Hypothalamus (tissue), 51 donors: ENCODE data around the gene INTU.

ENCODE experiments used
- DNase-seq, 51 donors: peaks; one replicate each; lab custom pipeline; 2025; lab: John Stamatoyannopoulos, UW

INTU gene

DNA sequence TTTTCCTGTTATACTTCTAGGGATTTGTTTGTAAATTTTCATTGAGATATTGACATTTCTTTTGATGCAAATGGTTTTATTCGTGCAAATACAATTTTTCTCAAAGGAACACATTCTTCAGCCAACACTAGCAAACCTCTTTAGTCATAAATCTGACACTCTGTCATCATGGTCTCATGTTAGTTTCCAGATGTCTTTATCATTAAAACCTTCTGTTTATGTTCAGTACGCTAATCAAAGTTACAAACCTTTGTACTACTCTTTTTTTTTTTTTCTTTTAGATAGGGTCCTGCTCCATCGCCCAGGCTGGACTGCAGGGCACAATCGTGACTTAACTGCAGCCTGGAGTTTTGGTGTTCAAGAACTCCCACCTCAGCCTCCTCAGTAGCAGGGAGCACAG is 104.5 kb downstream of the INTU start:
- no peak for DNase-seq

DNA sequence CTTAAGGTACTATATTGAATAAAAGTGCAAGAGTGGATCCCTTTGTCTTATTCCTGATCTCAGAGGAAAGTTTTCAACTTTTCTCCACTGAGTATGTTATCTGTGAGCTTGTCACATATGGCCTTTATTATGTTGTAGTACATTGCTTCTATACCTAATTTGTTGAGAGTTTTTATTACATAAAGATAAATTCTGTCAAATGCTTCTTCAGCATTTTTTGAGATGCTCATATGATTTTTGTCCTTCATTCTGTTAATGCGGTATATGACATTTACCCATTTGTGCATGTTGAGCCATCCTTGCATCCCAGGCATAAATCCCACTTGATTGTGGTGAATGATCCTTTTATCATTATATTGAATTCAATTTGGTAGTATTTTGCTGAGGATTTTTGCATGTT is 108.5 kb downstream of the INTU start:
- DNase-seq: no peak

- no peak for DNase-seq
These were observed 115.1 kb downstream of the INTU start for GRCh38 chr4:127747883-127748282.

DNA sequence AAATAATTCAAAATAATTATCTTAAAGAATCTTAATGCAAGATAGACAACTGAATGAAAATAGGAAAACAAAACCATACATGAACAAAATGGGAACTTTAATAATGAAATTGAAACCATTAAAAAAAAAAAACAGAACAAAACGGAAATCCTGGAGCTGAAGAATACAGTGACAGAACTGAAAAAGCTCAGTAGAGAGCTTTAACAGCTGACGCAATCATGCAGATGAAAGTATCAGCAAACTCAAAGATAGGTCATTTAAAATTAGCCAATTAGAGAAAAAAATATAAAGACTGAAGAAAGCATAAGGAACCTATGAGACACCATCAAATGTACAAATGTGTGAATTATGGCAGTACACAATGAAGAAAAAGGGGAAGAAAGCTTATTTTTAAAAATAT is 116.2 kb downstream of the INTU start:
- no peak for DNase-seq

DNA sequence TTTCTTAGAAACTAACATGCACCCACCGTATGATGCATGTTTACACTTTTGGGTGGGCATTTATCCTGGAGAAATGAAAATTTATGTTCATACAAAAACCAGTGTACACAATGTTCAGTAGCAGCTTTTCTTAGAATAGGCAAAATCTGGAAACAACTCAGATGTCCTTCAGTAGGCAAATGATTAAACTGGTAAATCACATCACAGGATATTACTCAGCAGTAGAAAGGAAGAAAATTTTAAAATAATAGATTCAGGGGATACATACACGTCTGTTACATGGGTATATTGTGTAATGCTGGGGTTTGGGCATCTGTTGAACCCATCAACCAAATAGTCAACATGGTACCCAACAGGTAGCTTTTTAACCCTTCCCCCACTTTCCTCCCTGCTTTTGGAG is 124.1 kb downstream of the INTU start:
- no peak for DNase-seq

DNA sequence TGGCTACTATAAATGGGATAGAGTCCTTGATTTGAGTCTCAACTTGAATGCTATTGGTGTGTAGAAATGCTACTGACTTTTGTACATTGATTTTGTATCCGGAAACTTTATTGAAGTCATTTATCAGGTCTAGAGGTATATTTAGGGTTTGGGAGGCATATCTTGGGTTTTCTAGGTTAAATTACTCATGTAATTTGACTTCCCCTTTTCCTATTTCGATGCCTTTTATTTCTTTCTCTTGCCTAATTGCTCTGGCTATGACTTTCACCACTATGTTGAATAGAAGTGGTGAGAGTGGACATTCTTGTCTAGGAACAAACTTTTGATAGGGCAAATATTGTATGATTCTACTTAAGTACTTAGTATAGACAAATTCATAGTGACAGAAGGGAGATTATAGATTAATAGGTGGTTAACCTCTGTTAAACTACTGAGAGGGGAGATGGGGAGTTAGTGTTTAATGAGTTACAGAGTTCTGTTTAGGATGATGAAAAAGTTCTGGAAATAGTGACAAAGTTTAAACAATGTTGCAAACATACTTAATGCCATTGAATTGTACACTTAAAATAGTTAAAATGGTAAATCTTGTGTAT is 126.6 kb downstream of the INTU start:
- no peak for DNase-seq

GRCh38 chr4:127759893-127760292 is 127.1 kb downstream of the INTU start:
- no peak for DNase-seq

DNA sequence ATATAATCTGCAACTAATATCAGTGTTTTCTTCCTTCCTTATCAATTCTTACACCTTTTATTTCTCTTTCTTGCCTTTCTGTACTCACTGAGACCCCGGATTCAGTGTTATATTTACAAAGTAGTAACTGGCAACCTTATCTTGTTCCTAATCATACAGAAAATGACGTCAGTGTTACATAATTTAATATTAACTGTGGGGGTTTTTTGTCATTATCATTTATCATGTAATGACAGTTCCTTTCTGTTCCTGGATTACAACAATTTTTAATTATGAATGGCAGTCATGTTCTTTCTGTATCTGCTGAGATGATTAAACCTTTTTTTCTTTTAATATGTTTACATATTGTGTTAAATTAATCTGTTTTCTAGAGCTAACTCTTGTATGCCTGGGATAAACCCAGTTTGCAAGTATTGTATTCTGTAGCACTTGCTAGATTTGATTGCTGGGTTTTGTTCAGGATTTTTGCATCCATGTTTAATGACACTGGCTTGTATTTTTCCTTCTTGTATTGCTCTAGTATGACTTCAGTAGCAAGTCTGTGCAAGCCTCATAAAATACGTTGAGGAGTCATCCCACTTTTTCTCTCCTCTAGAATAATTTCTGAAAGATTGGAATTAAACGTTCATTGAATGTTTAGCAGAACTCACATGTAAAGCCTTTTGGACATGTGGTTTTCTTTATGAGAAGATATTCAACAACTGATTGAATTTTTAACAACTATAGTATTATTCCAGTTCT is 138.9 kb downstream of the INTU start:
- no peak for DNase-seq

GRCh38 chr4:127772769-127773671 is 140.3 kb downstream of the INTU start:
- DNase-seq: no peak

- DNase-seq: no peak
These were observed 143.1 kb downstream of the INTU start for GRCh38 chr4:127775843-127776242.
